Erythroblast (primary cell): ENCODE data around the gene CHRDL2.

Experiments
- GATA1 ChIP-seq: IDR thresholded peaks from 2 replicates; pipeline ENCODE4 v1.6.1; 2011; ENCODE audit warnings: low read depth, mild to moderate bottlenecking, control low read depth, low read length, moderate library complexity
- POLR2A ChIP-seq: IDR thresholded peaks from 2 replicates; pipeline ENCODE4 v1.6.1; 2011; ENCODE audit warnings: mild to moderate bottlenecking, low read length

DNA sequence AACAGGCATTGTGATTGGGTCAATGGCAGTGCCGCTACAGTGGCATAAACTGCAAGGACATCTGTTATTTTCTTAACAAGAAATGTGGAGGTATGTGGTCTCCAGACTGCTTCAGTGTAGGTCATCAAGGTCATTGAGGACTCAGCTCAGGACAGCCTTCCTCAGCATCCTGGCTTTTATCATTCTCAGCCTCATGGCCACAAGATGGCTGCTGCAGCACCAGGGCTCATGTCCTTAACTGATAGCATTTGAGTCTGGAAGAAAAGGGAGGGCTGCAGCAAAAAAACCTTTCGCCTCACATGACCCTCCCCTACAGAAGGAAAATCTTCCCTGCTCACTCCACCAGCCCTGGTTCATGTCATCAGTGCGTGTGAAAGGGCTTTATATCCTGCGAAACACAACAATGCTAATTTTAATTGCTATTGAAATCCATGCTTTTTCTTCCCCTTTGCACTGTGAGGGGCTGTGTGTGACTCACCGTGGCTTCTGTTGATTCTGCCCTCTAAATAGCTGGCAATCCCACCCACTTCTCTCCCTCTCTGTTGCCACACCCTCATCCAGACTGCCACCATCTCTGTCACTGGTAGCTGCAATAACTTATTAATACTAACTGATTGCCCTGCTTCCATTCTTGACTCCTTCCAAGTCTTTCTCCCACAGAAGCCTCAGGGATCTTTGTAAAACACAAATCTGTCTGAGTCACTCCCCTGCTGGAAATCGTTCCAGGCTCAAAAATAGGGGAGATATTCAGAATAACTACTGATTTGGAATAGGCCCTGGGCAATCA is 43.8 kb downstream of the CHRDL2 start:
- TF ChIP-seq POLR2A (no peak), GATA1 (no peak)
